ENCODE data around the gene POLE4.

POLE4 gene

GRCh38 chr2:74958274-74959105 is at the start of gene POLE4:
Gene POLE4, plus strand, starts transcription at chr2:74958643. Its CDS starts 37 bp downstream, at chr2:74958680.
- peak; percentile 94 for DNase-seq

GRCh38 chr2:74908748-74909444 is 49.5 kb upstream of the POLE4 start:
- DNase-seq, result no peak

GRCh38 chr2:74910245-74910644 is 48.2 kb upstream of the POLE4 start:
- DNase-seq, result no peak

- DNase-seq, result no peak
Observed at GRCh38 chr2:74911061-74911460, 47.4 kb upstream of the POLE4 start.

GRCh38 chr2:74915743-74916142 is 42.7 kb upstream of the POLE4 start:
- DNase-seq, result no peak

GRCh38 chr2:74916394-74916793 is 42.0 kb upstream of the POLE4 start:
- DNase-seq, result no peak

- DNase-seq, result no peak
Observed at GRCh38 chr2:74917702-74918619, 40.5 kb upstream of the POLE4 start.

GRCh38 chr2:74919827-74920226 is 38.6 kb upstream of the POLE4 start:
- DNase-seq, result peak; percentile 76

- no peak for DNase-seq
Observed at GRCh38 chr2:74921236-74921736, 37.2 kb upstream of the POLE4 start.

- no peak for DNase-seq
Observed at GRCh38 chr2:74922592-74923227, 35.7 kb upstream of the POLE4 start.

- no peak for DNase-seq
Observed at GRCh38 chr2:74924463-74925265, 33.8 kb upstream of the POLE4 start.

- no peak for DNase-seq
Observed at GRCh38 chr2:74925361-74925786, 33.1 kb upstream of the POLE4 start.

GRCh38 chr2:74927621-74928020 is 30.8 kb upstream of the POLE4 start:
- no peak for DNase-seq

GRCh38 chr2:74930811-74931486 is 27.5 kb upstream of the POLE4 start:
- DNase-seq, result no peak

GRCh38 chr2:74931940-74932339 is 26.5 kb upstream of the POLE4 start:
- DNase-seq, result no peak

- no peak for DNase-seq
Observed at GRCh38 chr2:74935975-74936391, 22.5 kb upstream of the POLE4 start.

- no peak for DNase-seq
Observed at GRCh38 chr2:74937221-74937880, 21.1 kb upstream of the POLE4 start.

- DNase-seq, result no peak
Observed at GRCh38 chr2:74938264-74938663, 20.2 kb upstream of the POLE4 start.

- no peak for DNase-seq
Observed at GRCh38 chr2:74939919-74940812, 18.3 kb upstream of the POLE4 start.

All from stimulated activated CD4-positive, alpha-beta T cell treated with anti-CD3 and anti-CD28 coated beads, Interleukin-12 subunit alpha, Interleukin-12 subunit beta, amount 100 ng/mL, for 4 hours (primary cell).